HepG2 (cell line): ENCODE data around the gene PARP16. TPM values are rescaled to one million over a fixed set of nuclear protein-coding genes. Genes with fewer than 3 reads are reported as not detected.

Experiments used
- ASH2L ChIP-seq: fragments of 300-600, 200-600 bp; sonication (generic); IDR thresholded peaks from 2 replicates; pipeline ENCODE4 v1.7.0; 2017; ENCODE audit warnings: low read depth, mild to moderate bottlenecking, moderate library complexity, mixed read lengths, low read length; ENCODE audit not compliant: insufficient read length
- HOXA3 ChIP-seq: sonication (generic); formaldehyde crosslinking; IDR thresholded peaks from 2 replicates; pipeline ENCODE4 v1.5.0; 2020; ENCODE audit warnings: missing genetic modification reagents
- KAT8 ChIP-seq: IDR thresholded peaks from 2 replicates; pipeline ENCODE4 v1.6.1; 2016; ENCODE audit warnings: missing genetic modification reagents, missing compliant biosample characterization
- KDM2A ChIP-seq: sonication (generic); formaldehyde crosslinking; IDR thresholded peaks from 2 replicates; pipeline ENCODE4 v1.4.0; 2020; ENCODE audit warnings: low read depth, missing genetic modification reagents, borderline replicate concordance
- KLF13 ChIP-seq: sonication (generic); formaldehyde crosslinking; IDR thresholded peaks from 2 replicates; pipeline ENCODE4 v1.4.0; 2020; ENCODE audit warnings: mild to moderate bottlenecking, missing genetic modification reagents
- KLF16 ChIP-seq, 2 experiments: sonication (generic) in 1 of 2; formaldehyde crosslinking in 1 of 2; IDR thresholded peaks; 2 replicates each; pipeline versions ENCODE4 v1.6.1 to v1.8.0; 2016 to 2023; ENCODE audit warnings: missing genetic modification reagents in 2 of 2, missing compliant biosample characterization in 1 of 2
- TAF1 ChIP-seq: sonication (generic); formaldehyde crosslinking; IDR thresholded peaks from 2 replicates; pipeline ENCODE4 v1.4.0; 2020; ENCODE audit warnings: missing genetic modification reagents
- TSC22D2 ChIP-seq: sonication (generic); formaldehyde crosslinking; IDR thresholded peaks from 2 replicates; pipeline ENCODE4 v1.5.1; 2020; ENCODE audit warnings: missing genetic modification reagents, mild to moderate bottlenecking, borderline replicate concordance
- YEATS4 ChIP-seq: sonication (generic); formaldehyde crosslinking; IDR thresholded peaks from 2 replicates; pipeline ENCODE4 v1.4.0; 2020; ENCODE audit warnings: missing genetic modification reagents, borderline replicate concordance
- ZFAT ChIP-seq: sonication (generic); formaldehyde crosslinking; conservative IDR thresholded peaks from 2 replicates; pipeline ENCODE4 v1.8.1; 2023; ENCODE audit warnings: missing genetic modification reagents, inconsistent platforms
- ZNF264 ChIP-seq: sonication (generic); formaldehyde crosslinking; IDR thresholded peaks from 2 replicates; pipeline ENCODE4 v1.4.0; 2020; ENCODE audit warnings: missing genetic modification reagents
- ZNF44 ChIP-seq: sonication (generic); formaldehyde crosslinking; IDR thresholded peaks from 2 replicates; pipeline ENCODE4 v1.5.1; 2020; ENCODE audit warnings: mild to moderate bottlenecking, missing genetic modification reagents
- ZNF441 ChIP-seq: sonication (generic); formaldehyde crosslinking; IDR thresholded peaks from 2 replicates; pipeline ENCODE4 v1.7.0; 2021; ENCODE audit warnings: missing genetic modification reagents, borderline replicate concordance
- ZNF547 ChIP-seq: sonication (generic); formaldehyde crosslinking; IDR thresholded peaks from 2 replicates; pipeline ENCODE4 v1.5.1; 2020; ENCODE audit warnings: mild to moderate bottlenecking, missing genetic modification reagents
- polyA plus RNA-seq, 8 experiments: library from polyadenylated mRNA; depleted of rRNA in 3 of 8; stranded (reverse) in 7 of 8; unstranded in 1 of 8; fragments of >200 nt; fragmentation: Illumina TruSeq in 4 of 8; extraction: Trizol in 4 of 8; gene quantifications; 2 replicates each; pipeline versions ENCODE4 v1.2.1 to v1.2.3, GENCODE V29; 2011 to 2016; ENCODE audit warnings: low read depth in 4 of 8, missing spikeins in 1 of 8, mixed read lengths in 1 of 8; ENCODE audit not compliant: insufficient read depth in 1 of 8
- total RNA-seq, 5 experiments: library from RNA; depleted of rRNA; stranded (reverse); fragments of >200 nt; fragmentation: Illumina TruSeq; extraction: Trizol; gene quantifications; 2 replicates each; pipeline ENCODE4 v1.2.3, GENCODE V29; 2016; ENCODE audit warnings: low read depth in 1 of 5
- TF ChIP-seq, protein P1 (sequence below), 2 experiments: fragments of 450-650 bp in 1 of 2; sonication (generic) in 1 of 2; formaldehyde crosslinking in 1 of 2; IDR thresholded peaks; 2 replicates each; pipeline versions ENCODE4 v1.6.1 to v1.8.0; 2016 to 2022; ENCODE audit warnings: antibody characterized with exemption in 1 of 2, mild to moderate bottlenecking in 1 of 2, missing genetic modification reagents in 1 of 2
- TF ChIP-seq, protein P2 (sequence below): IDR thresholded peaks from 2 replicates; pipeline ENCODE4 v1.6.1; 2016
- TF ChIP-seq, protein P3 (sequence below): sonication (generic); formaldehyde crosslinking; IDR thresholded peaks from 2 replicates; pipeline ENCODE4 v1.5.1; 2020; ENCODE audit warnings: mild to moderate bottlenecking, missing genetic modification reagents, borderline replicate concordance

Gene PARP16
- total and polyA plus RNA-seq, 2 of the 13 experiments (the other 11 are each of a cell fraction or from before 2014, with no cell fraction given) = 6.8 to 7.6 TPM

DNA sequence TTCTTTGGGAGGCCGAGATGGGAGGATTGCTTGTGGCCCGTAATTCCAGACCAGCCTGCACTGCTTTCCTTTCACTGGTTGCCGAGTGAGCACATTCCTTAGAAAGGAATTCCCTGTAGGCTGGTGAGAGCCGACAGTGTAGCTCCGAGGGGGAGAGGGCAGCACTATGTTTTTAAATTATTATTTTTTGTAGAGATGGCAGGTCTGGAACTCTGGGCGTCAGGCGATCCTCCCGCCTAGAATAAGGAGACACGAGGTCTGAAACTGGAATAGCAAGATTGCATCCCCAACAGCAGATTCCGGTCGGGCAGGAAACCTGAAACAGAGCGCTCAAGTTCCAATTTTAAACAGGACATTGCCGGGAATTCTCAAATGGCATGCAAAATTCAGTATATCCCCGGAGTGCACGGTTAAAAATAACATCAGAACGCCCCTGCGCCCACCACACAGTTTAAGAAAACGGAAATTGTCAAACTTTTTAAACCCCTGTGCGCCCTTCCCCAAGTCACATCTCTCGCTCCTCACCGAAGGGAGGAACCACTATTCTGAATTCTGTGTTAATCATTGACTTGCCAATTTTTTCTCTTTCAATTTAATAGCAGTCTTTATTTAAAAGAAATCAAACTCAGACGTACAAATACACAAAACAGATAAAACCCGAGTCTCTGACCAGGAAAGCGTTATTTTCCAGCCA lies 17.2 kb upstream of the PARP16 start (continued):
- TF ChIP-seq, protein P1, sequence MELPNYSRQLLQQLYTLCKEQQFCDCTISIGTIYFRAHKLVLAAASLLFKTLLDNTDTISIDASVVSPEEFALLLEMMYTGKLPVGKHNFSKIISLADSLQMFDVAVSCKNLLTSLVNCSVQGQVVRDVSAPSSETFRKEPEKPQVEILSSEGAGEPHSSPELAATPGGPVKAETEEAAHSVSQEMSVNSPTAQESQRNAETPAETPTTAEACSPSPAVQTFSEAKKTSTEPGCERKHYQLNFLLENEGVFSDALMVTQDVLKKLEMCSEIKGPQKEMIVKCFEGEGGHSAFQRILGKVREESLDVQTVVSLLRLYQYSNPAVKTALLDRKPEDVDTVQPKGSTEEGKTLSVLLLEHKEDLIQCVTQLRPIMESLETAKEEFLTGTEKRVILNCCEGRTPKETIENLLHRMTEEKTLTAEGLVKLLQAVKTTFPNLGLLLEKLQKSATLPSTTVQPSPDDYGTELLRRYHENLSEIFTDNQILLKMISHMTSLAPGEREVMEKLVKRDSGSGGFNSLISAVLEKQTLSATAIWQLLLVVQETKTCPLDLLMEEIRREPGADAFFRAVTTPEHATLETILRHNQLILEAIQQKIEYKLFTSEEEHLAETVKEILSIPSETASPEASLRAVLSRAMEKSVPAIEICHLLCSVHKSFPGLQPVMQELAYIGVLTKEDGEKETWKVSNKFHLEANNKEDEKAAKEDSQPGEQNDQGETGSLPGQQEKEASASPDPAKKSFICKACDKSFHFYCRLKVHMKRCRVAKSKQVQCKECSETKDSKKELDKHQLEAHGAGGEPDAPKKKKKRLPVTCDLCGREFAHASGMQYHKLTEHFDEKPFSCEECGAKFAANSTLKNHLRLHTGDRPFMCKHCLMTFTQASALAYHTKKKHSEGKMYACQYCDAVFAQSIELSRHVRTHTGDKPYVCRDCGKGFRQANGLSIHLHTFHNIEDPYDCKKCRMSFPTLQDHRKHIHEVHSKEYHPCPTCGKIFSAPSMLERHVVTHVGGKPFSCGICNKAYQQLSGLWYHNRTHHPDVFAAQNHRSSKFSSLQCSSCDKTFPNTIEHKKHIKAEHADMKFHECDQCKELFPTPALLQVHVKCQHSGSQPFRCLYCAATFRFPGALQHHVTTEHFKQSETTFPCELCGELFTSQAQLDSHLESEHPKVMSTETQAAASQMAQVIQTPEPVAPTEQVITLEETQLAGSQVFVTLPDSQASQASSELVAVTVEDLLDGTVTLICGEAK (IDR thresholded peaks at IDR 0.05) = no peak
- TF ChIP-seq, protein P1 (CRISPR knock-in tag; IDR thresholded peaks at IDR 0.05) = peak; percentile 49; the same call in 1 of the 2 replicates
- TF ChIP-seq ZFAT (CRISPR knock-in tag) (peak; percentile 99), ZNF264 (CRISPR knock-in tag) (0 out of 2 replicates have a peak, but pooled peaks have one; percentile 18), ZNF44 (no peak), KDM2A (peak; percentile 8; the same call in 1 of the 2 replicates), ASH2L (peak; percentile 33), HOXA3 (0 out of 2 replicates have a peak, but pooled peaks have one; percentile 13), TSC22D2 (CRISPR knock-in tag) (0 out of 2 replicates have a peak, but pooled peaks have one; percentile 25), KLF13 (no peak), ZNF441 (CRISPR knock-in tag) (0 out of 2 replicates have a peak, but pooled peaks have one; percentile 37), KAT8 (CRISPR knock-in tag) (peak; percentile 12; the same call in 1 of the 2 replicates), TAF1 (peak; percentile 29; the same call in 1 of the 2 replicates), KLF16 (CRISPR knock-in tag; IDR thresholded peaks at IDR 0.05) (no peak), YEATS4 (CRISPR knock-in tag) (peak; percentile 51; the same call in 1 of the 2 replicates), ZNF547 (CRISPR knock-in tag) (no peak)
- TF ChIP-seq, protein P2, sequence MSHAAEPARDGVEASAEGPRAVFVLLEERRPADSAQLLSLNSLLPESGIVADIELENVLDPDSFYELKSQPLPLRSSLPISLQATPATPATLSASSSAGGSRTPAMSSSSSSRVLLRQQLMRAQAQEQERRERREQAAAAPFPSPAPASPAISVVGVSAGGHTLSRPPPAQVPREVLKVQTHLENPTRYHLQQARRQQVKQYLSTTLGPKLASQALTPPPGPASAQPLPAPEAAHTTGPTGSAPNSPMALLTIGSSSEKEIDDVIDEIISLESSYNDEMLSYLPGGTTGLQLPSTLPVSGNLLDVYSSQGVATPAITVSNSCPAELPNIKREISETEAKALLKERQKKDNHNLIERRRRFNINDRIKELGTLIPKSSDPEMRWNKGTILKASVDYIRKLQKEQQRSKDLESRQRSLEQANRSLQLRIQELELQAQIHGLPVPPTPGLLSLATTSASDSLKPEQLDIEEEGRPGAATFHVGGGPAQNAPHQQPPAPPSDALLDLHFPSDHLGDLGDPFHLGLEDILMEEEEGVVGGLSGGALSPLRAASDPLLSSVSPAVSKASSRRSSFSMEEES (CRISPR knock-in tag) = peak; percentile 47; the same call in 1 of the 2 replicates
- TF ChIP-seq, protein P3, sequence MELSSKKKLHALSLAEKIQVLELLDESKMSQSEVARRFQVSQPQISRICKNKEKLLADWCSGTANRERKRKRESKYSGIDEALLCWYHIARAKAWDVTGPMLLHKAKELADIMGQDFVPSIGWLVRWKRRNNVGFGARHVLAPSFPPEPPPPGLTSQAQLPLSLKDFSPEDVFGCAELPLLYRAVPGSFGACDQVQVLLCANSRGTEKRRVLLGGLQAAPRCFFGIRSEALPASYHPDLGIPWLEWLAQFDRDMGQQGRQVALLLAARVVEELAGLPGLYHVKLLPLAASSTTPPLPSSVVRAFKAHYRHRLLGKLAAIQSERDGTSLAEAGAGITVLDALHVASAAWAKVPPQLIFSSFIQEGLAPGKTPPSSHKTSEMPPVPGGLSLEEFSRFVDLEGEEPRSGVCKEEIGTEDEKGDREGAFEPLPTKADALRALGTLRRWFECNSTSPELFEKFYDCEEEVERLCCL = peak; percentile 9; the same call in 1 of the 2 replicates
